Stimulated activated CD4-positive, alpha-beta T cell treated with anti-CD3 and anti-CD28 coated beads, TNF-alpha, amount 100 ng/mL, for 48 hours (primary cell): ENCODE measurements around the gene STK26.
"Not testable (repeated sequence)": the region's sequence is repeated elsewhere in the genome, so short reads cannot be mapped to it uniquely, and the experiment has no call there.

Source experiments
- DNase-seq, 3 donors: peaks; one replicate each; pipeline ENCODE4 v3.0.0-alpha.2; 2020; ENCODE audit warnings: low read depth in 3 of 3

Gene STK26

DNA sequence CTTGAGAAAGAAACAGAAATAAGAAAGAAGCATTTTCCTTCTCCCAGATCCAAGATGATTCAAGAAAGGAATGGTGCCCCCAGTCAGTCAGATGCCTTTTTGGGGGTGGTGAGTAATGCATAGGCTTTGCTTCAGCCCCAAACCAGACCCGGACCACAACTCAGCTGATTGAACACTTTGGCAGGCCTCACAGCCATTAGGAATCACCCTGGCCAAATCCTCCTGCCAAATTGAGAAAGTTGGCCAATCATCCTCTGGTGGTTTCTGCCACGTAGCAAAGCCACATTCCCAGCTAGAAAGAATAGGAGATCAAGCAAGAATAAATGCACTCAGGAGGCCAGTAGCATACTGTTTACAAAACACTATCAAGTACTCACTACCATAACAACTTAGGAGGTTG lies 71.1 kb downstream of the STK26 start:
- DNase-seq, result no peak

DNA sequence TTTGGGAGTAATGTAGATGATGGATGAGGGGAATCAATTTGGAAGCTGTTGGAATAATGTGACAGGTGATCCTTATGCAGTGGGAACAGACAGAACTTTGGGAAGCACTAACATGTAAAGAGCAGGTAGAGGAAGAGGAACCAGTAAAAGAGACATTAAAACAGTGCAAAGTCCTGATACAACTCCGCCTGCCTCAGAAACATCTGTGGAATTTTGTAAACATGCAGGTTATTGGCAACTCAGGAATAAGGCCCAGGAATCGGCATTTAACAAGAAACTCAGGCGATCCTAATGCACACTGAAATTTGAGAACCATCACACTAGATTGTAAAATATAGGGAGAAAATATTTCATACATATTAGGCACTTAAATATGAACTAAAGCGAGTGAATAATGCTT lies 75.6 kb downstream of the STK26 start:
- not testable (repeated sequence) for DNase-seq

DNA sequence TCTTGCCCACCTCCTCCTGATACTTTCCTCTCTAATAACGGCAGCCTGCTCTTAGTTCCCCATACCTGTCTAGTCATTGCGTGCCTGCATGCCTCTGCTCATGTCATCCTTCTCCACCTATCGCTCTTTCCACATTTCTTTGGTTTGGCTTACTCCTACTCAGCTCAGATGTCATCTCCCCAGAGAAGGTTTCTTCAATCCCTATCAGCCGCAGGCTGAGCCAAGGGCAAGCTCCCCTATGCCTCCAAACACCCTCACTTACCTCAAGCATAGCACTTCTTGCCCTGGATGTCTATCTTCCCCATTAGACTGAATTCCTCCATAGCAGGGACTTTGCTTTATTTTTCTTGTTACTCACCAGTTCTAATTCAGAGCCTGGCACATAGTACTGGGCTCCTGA lies 78.1 kb downstream of the STK26 start:
- no peak for DNase-seq

DNA sequence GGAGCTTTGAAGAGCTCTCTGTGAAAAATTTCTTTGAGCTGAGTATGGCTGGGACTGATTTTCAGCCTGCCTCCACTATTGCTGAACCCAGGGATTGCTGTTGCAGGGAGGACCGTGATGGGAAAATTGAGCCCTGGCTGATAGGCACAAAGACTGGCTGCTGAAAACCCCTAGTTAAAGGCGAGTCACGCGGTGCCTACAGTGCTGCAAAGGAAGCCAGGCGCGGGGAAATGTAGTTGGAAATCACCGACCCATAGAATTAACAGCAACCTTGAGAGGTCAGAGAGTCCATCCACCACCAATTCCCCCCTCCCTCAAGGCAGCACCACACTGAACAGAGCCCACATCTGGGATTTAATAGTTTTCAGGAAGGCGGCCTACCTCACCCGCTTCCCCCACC lies 78.7 kb downstream of the STK26 start:
- no peak for DNase-seq

DNA sequence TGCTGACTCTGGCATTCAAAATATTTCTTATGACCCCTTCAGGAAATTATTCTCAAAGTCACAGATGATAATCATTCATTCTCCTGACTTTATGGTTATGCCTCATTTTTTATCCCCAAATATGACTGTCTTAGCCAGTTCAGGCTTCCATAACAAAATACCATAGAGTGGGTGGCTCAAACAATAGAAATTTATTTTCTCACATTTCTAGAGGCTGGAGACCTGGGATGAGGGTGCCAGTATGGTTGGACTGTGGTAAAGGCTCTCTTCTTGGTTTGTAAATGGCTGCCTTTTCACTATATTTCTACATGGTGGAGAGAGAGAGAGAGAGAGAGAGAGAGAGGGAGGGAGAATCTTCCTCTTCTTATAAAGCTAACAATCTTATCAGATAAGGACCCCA lies 84.2 kb downstream of the STK26 start:
- no peak for DNase-seq

DNA sequence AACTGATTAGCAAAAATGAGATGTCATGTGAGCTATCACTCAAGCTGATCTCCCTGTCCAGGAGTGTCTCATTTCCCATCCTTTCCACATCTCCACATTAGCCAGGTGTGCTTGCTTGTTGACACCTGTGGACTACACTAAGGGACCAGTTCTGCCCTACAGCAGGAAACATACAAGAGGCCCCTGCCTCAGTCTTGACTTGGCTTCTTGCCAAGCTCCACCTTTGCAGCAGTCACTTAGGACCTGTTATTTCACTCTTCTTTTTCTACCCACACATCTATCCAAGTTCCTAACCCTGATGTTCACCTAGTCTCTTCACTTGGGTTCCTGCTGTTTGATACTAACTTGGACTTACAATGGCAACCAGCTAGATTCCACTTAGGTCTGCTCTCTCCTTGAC lies 91.5 kb downstream of the STK26 start:
- DNase-seq, result no peak

DNA sequence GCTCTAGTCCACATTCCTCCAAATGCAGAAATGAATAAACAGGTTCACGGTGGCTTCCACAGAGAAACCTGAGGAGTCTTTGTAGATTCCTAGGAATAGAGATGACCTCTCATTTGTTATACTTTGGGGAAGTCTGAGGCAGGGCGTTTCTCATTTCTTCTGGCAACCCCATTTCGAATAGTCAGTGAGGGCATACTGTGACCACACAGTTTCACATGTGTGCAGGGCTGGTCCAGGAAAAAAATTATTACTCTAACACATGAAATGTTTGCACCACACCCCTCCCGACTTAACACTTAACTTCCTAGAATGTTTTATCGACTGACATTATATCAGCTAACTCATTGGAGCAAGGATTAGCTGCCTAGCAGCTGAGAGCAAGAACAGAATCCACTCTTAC lies 92.7 kb downstream of the STK26 start:
- no peak for DNase-seq

DNA sequence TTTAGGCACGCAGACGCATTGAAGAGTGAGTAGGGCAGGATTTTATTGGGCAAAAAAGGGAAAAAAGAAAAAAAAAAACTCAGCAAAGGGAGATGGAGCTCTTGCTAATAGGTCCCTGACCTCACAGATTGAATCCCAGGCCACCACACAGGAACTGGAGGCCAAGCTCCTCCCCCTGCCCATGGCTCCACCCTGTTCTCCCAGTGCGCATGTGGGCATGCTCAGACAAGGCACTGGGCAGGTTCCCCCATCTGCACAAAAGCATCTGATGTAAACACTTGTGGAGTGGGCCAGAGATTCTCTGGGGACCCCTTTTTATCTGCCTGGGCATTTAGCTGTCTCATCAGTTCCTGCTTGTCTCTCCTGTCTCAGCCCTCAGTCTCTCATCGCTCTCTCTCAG lies 95.3 kb downstream of the STK26 start:
- DNase-seq, result no peak

DNA sequence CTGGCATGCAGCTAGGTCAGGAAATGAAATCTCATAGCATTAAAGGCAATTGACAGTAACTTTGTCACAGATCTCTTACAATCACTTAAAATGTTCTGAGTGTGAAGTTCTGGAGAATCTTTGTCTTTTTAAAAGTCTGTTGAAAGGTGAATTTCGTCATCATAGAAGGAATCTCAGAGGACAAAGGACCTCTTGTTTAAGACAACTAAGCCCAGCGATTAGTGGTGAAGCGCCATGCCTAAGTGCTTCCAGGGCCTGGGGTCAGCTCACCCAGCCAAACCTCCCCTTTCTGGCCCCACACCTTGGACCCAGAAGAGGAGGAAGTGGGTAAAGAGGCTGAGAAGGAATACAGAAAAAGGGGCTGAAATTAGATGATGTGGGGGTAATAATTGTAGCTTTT lies 96.2 kb downstream of the STK26 start:
- no peak for DNase-seq

DNA sequence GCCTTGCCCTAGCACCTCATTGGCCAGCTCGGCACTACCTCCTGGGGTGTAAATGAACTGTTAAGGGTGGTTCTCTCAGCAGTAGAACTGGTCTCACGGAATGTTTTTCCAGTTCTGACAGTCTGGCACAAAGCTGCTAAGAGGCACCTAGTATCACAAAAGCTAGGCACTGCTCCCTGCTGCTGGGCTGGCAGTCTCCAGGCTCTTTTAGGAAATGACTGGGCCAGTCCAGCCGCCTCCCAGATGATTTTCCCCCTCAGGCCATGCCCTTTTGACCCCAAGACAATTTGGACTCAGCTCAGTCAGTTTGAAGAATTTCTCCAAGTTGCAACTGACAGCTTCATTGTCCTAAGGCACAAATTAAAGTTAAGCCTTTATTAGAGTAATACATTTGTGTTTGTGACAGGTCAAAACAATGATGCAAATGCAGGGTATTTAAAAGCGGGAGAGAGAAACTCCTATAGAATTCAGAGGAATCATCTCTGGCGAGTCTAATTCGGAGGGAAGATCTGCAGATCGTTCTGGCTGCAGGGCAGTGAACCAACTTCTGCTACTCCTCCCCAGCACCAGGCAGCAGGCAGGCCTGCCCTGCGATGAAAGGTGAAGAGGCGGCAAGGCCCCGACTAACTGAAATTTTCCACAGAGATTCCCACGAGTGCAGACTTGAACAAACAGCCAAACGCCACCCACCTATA lies 96.9 kb downstream of the STK26 start:
- DNase-seq, result no peak

DNA sequence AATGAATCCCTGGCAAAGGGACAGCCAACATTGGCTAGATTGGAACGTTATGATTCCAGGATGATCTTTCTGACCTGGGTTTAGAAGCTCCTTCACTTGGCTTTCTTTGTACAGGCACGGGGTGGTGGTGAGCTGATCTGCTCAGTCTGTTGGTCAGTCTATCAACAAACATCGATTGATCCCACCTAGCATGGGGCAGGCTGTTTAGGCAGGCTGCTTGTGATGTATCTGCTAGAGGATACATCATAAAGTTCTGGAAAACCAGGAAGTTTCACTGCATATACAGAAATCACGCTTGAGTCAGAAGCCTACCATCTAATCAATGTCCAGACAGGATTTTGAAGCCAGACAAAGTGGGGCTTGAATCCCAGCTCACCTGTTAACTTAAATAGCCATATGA lies 97.8 kb downstream of the STK26 start:
- DNase-seq, result no peak
